Activated T-cell treated with anti-CD3 and anti-CD28 coated beads, Interleukin-2, amount 50 U/mL, for 24 hours (primary cell): ENCODE results near the gene PDP2.
"Not testable (repeated sequence)": the region's sequence is repeated elsewhere in the genome, so short reads cannot be mapped to it uniquely, and the experiment has no call there.

Source experiments
- DNase-seq: peaks from one replicate; pipeline ENCODE4 v3.0.0-alpha.2; 2020
- H3K27ac Mint-ChIP-seq: 2 replicates; pipeline ENCODE4 v1.8.0; 2020; ENCODE audit warnings: mild to moderate bottlenecking, mixed read lengths
- H3K27me3 Mint-ChIP-seq: 2 replicates; pipeline ENCODE4 v1.8.0; 2020; ENCODE audit warnings: mixed read lengths
- H3K36me3 Mint-ChIP-seq: 2 replicates; pipeline ENCODE4 v1.8.0; 2020; ENCODE audit warnings: low read depth, mixed read lengths
- H3K4me1 Mint-ChIP-seq: 2 replicates; pipeline ENCODE4 v1.8.0; 2020; ENCODE audit warnings: low read depth, mixed read lengths
- H3K4me3 Mint-ChIP-seq: 2 replicates; pipeline ENCODE4 v1.8.0; 2020; ENCODE audit warnings: mild to moderate bottlenecking, moderate library complexity, mixed read lengths
- H3K9me3 Mint-ChIP-seq: 2 replicates; pipeline ENCODE4 v1.8.0; 2020; ENCODE audit warnings: mixed read lengths

Gene PDP2

GRCh38 chr16:66863707-66864106 is 16.6 kb upstream of the PDP2 start:
- no peaks in the 10 kb centered on the region for H3K9me3 Mint-ChIP-seq
- H3K36me3 Mint-ChIP-seq, result no peaks in the 10 kb centered on the region
- peaks cover 4% of the 10 kb centered on the region for H3K4me1 Mint-ChIP-seq
- H3K4me3 Mint-ChIP-seq, result no peak overlapping the region
- H3K27ac Mint-ChIP-seq, result no peak overlapping the region
- H3K27me3 Mint-ChIP-seq, result no peaks in the 10 kb centered on the region
- DNase-seq, result no peak

DNA sequence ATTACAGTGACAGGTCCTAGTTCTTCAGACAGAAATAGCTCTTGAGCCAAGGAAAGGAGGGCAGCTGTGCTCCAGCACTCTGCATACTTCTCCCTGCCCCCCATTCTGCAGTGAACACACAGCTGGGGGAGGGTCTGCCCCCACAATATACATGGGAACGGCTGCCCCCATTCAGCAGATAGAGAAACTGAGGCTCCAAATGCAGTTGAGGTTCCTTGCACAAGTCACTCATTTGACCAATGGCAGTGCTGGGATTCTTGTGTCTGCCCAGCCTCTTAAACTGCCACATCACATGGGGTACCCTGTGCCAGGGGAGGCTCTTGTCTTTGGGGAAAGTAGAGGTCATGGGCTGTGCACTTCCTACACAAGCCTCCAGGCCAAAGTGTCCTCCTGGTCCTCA is 10.9 kb upstream of the PDP2 start:
- Mint-ChIP-seq H3K9me3 (no peaks in the 10 kb centered on the region), H3K4me3 (no peak overlapping the region), H3K36me3 (no peaks in the 10 kb centered on the region), H3K27me3 (no peaks in the 10 kb centered on the region), H3K4me1 (peaks cover 26% of the 10 kb centered on the region), H3K27ac (no peak overlapping the region)
- DNase-seq, result no peak

DNA sequence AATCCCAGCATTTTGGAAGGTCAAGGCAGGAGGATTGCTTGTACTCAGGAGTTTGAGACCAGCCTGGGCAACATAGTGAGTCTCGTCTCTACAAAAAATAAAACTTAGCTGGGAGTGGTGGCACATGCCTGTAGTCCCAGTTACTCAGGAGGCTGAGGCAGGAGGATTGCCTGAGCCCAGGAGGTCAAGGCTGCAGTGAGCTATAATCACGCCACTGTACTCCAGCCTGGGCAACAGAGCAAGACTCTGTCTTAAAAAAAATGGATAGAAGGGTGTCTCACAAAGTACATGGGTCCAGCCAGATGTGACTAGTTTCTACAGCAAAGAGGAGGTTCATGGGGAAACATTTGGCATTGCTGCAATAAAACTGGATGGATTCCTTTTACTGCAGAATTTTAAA is 9.0 kb upstream of the PDP2 start:
- H3K27ac Mint-ChIP-seq, H3K4me3 Mint-ChIP-seq, DNase-seq, H3K9me3 Mint-ChIP-seq, H3K36me3 Mint-ChIP-seq, H3K27me3 Mint-ChIP-seq: not testable (repeated sequence)
- H3K4me1 Mint-ChIP-seq, result peaks cover 42% of the 10 kb centered on the region

GRCh38 chr16:66871840-66872239 is 8.5 kb upstream of the PDP2 start:
- Mint-ChIP-seq H3K4me1 (peaks cover 46% of the 10 kb centered on the region), H3K27ac (no peak overlapping the region), H3K4me3 (no peak overlapping the region), H3K27me3 (no peaks in the 10 kb centered on the region), H3K9me3 (peaks cover 8% of the 10 kb centered on the region), H3K36me3 (peaks cover 5% of the 10 kb centered on the region)
- DNase-seq, result no peak

DNA sequence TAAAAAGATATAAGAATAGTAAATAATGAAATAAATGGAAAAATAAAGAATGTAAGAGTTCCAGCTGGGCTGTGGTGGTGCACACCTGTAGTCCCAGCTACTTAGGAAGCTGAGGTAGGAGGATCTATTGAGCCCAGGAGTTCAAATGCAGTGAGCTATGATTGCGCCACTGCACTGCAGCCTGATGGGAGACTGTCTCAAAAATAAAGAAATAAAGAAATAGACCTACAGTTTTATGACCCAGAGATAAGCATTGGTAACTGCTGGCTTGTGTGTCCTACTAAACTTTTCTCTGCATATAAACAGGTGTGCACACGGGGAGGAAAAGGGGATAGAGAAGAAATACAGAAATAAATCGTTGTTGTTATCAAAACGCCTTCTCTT is 7.8 kb upstream of the PDP2 start:
- Mint-ChIP-seq H3K4me3 (peak overlapping the region; percentile 78), H3K27me3 (no peaks in the 10 kb centered on the region), H3K4me1 (peaks cover 46% of the 10 kb centered on the region), H3K9me3 (peaks cover 8% of the 10 kb centered on the region), H3K27ac (peak overlapping the region; percentile 84), H3K36me3 (peaks cover 5% of the 10 kb centered on the region)
- DNase-seq, result no peak

- H3K27me3 Mint-ChIP-seq, result no peaks in the 10 kb centered on the region
- peak overlapping the region; percentile 84 for H3K27ac Mint-ChIP-seq
- H3K4me3 Mint-ChIP-seq, result peak overlapping the region; percentile 78
- DNase-seq, result peak; percentile 94
- H3K4me1 Mint-ChIP-seq, result peaks cover 48% of the 10 kb centered on the region
- peaks cover 8% of the 10 kb centered on the region for H3K9me3 Mint-ChIP-seq
- H3K36me3 Mint-ChIP-seq, result peaks cover 8% of the 10 kb centered on the region
These were observed 7.2 kb upstream of the PDP2 start for GRCh38 chr16:66872943-66873684.

- peaks cover 8% of the 10 kb centered on the region for H3K36me3 Mint-ChIP-seq
- DNase-seq, result no peak
- H3K4me3 Mint-ChIP-seq, result no peak overlapping the region
- H3K27me3 Mint-ChIP-seq, result no peaks in the 10 kb centered on the region
- H3K27ac Mint-ChIP-seq, result no peak overlapping the region
- H3K4me1 Mint-ChIP-seq, result peaks cover 53% of the 10 kb centered on the region
- peaks cover 8% of the 10 kb centered on the region for H3K9me3 Mint-ChIP-seq
These were observed 6.6 kb upstream of the PDP2 start for GRCh38 chr16:66873685-66874055.

GRCh38 chr16:66874079-66874775 is 6.1 kb upstream of the PDP2 start:
- H3K36me3 Mint-ChIP-seq, result peaks cover 8% of the 10 kb centered on the region
- peak overlapping the region; percentile 93 for H3K27ac Mint-ChIP-seq
- H3K4me1 Mint-ChIP-seq, result peaks cover 56% of the 10 kb centered on the region
- H3K4me3 Mint-ChIP-seq, result peak overlapping the region; percentile 54
- H3K27me3 Mint-ChIP-seq, result no peaks in the 10 kb centered on the region
- H3K9me3 Mint-ChIP-seq, result peaks cover 8% of the 10 kb centered on the region
- peak; percentile 54 for DNase-seq

GRCh38 chr16:66878067-66878466 is 2.2 kb upstream of the PDP2 start:
- peak; percentile 71 for DNase-seq
- Mint-ChIP-seq H3K9me3 (peaks cover 8% of the 10 kb centered on the region), H3K4me1 (peaks cover 72% of the 10 kb centered on the region), H3K27ac (peak overlapping the region; percentile 68), H3K4me3 (peak overlapping the region; percentile 26), H3K36me3 (peaks cover 23% of the 10 kb centered on the region), H3K27me3 (no peaks in the 10 kb centered on the region)

- Mint-ChIP-seq H3K36me3 (peaks cover 47% of the 10 kb centered on the region), H3K27ac (peak overlapping the region; percentile 98), H3K4me3 (peak overlapping the region; percentile 99), H3K9me3 (peaks cover 6% of the 10 kb centered on the region), H3K27me3 (no peaks in the 10 kb centered on the region), H3K4me1 (peaks cover 69% of the 10 kb centered on the region)
- DNase-seq, result no peak
These were observed 701 bp downstream of the PDP2 start for GRCh38 chr16:66881014-66881417.

GRCh38 chr16:66881560-66881959 is 1.2 kb downstream of the PDP2 start:
- Mint-ChIP-seq H3K27ac (no peak overlapping the region), H3K4me3 (peak overlapping the region; percentile 99), H3K4me1 (peaks cover 68% of the 10 kb centered on the region), H3K9me3 (peaks cover 1% of the 10 kb centered on the region), H3K36me3 (peaks cover 48% of the 10 kb centered on the region), H3K27me3 (no peaks in the 10 kb centered on the region)
- DNase-seq, result no peak

GRCh38 chr16:66881964-66882508 is 1.7 kb downstream of the PDP2 start:
- peaks cover 71% of the 10 kb centered on the region for H3K4me1 Mint-ChIP-seq
- peak overlapping the region; percentile 6 for H3K27ac Mint-ChIP-seq
- H3K9me3 Mint-ChIP-seq, result no peaks in the 10 kb centered on the region
- H3K27me3 Mint-ChIP-seq, result no peaks in the 10 kb centered on the region
- H3K4me3 Mint-ChIP-seq, result peak overlapping the region; percentile 99
- no peak for DNase-seq
- H3K36me3 Mint-ChIP-seq, result peaks cover 53% of the 10 kb centered on the region

GRCh38 chr16:66882702-66883101 is 2.4 kb downstream of the PDP2 start:
- Mint-ChIP-seq H3K36me3 (peaks cover 59% of the 10 kb centered on the region), H3K4me1 (peaks cover 75% of the 10 kb centered on the region), H3K4me3 (peak overlapping the region; percentile 99)

DNA sequence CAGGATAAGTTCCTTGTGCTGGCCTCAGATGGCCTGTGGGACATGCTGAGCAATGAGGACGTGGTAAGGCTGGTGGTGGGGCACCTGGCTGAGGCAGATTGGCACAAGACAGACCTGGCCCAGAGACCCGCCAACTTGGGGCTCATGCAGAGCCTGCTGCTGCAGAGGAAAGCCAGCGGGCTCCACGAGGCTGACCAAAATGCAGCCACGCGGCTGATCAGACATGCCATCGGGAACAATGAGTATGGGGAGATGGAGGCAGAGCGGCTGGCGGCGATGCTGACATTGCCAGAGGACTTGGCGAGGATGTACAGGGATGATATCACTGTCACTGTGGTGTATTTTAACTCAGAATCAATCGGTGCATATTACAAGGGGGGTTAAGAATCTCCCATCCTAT is 5.2 kb downstream of the PDP2 start:
- Mint-ChIP-seq H3K27me3 (no peaks in the 10 kb centered on the region), H3K36me3 (peaks cover 75% of the 10 kb centered on the region)

More at GRCh38 chr16:66882702-66883101, 2.4 kb downstream of the PDP2 start:
- H3K9me3 Mint-ChIP-seq, result no peaks in the 10 kb centered on the region
- H3K27ac Mint-ChIP-seq, result no peak overlapping the region
- H3K27me3 Mint-ChIP-seq, result no peaks in the 10 kb centered on the region
- DNase-seq, result no peak

DNA sequence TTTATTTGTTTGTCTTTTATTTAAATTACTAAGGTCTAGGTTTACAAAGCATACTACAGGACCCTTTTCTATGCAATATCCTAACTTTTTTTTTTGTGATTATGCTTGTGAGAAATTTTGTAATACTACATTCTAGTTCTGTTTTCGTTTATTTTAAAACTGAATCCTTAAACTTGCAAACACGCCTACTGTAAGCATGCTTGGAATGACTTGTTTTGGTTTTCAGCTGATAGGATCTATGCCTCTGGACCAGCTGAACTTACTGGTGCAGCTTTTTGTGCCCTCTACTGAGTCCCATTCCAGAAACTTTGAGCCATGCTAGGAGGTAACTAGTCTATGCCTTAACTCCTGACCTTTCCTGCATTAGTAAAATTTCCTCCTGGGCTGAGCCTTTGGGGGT is 6.0 kb downstream of the PDP2 start:
- peaks cover 65% of the 10 kb centered on the region for H3K4me1 Mint-ChIP-seq
- peaks cover 81% of the 10 kb centered on the region for H3K36me3 Mint-ChIP-seq
- no peak overlapping the region for H3K27ac Mint-ChIP-seq
- DNase-seq, result no peak
- no peak overlapping the region for H3K4me3 Mint-ChIP-seq
- H3K27me3 Mint-ChIP-seq, result no peaks in the 10 kb centered on the region
- H3K9me3 Mint-ChIP-seq, result no peaks in the 10 kb centered on the region

More for the DNA sequence above, 5.2 kb downstream of the PDP2 start:
- H3K4me3 Mint-ChIP-seq, result no peak overlapping the region
- H3K27ac Mint-ChIP-seq, result no peak overlapping the region
- peaks cover 65% of the 10 kb centered on the region for H3K4me1 Mint-ChIP-seq
- no peak for DNase-seq
- no peaks in the 10 kb centered on the region for H3K9me3 Mint-ChIP-seq
